Parathyroid adenoma (tissue), 2 donors: ENCODE data around the gene DNM3.

Experiments used
- H2AFZ ChIP-seq: fragments of 300-600 bp; sonication (generic); one replicate; pipeline ENCODE4 v1.7.0; 2017; ENCODE audit warnings: antibody characterized with exemption, mild to moderate bottlenecking
- H3K27ac ChIP-seq: fragments of 300-600 bp; sonication (generic); one replicate; pipeline ENCODE4 v1.7.0; 2017
- H3K27me3 ChIP-seq: fragments of 300-600 bp; sonication (generic); one replicate; pipeline ENCODE4 v1.7.0; 2017; ENCODE audit warnings: low read length; ENCODE audit not compliant: control insufficient read depth, insufficient read depth
- H3K36me3 ChIP-seq: fragments of 300-600 bp; sonication (generic); one replicate; pipeline ENCODE4 v1.7.0; 2017; ENCODE audit warnings: low read length; ENCODE audit not compliant: control insufficient read depth, insufficient read depth
- H3K4me1 ChIP-seq: fragments of 300-600 bp; sonication (generic); one replicate; pipeline ENCODE4 v1.7.0; 2017; ENCODE audit warnings: control low read depth
- H3K4me2 ChIP-seq: fragments of 300-600 bp; sonication (generic); one replicate; pipeline ENCODE4 v1.7.0; 2017; ENCODE audit warnings: low read length
- H3K4me3 ChIP-seq: fragments of 300-600 bp; sonication (generic); one replicate; pipeline ENCODE4 v1.7.0; 2017; ENCODE audit warnings: low read depth, low read length
- H3K79me2 ChIP-seq: fragments of 300-600 bp; sonication (generic); one replicate; pipeline ENCODE4 v1.7.0; 2017; ENCODE audit warnings: control low read depth
- H3K9ac ChIP-seq: fragments of 300-600 bp; sonication (generic); one replicate; pipeline ENCODE4 v1.7.0; 2017; ENCODE audit warnings: mild to moderate bottlenecking
- H3K9me3 ChIP-seq: fragments of 300-600 bp; sonication (generic); one replicate; pipeline ENCODE4 v1.7.0; 2017; ENCODE audit warnings: low read length; ENCODE audit not compliant: control insufficient read depth
- TF ChIP-seq, protein P1 (sequence below): fragments of 300-600 bp; sonication (generic); IDR thresholded peaks from one replicate; pipeline ENCODE4 v1.7.0; 2017; ENCODE audit warnings: antibody characterized with exemption, mild to moderate bottlenecking
- donor health status: primary hyperparathyroidism.

The DNM3 gene

GRCh38 chr1:172220376-172220775, 379.1 kb downstream of the DNM3 start:
- Histone ChIP-seq H3K79me2 (no peaks in the 10 kb centered on the region), H3K9me3 (no peaks in the 10 kb centered on the region), H3K27ac (no peak overlapping the region), H3K4me3 (no peak overlapping the region), H3K4me2 (no peak overlapping the region), H3K4me1 (no peaks in the 10 kb centered on the region), H3K36me3 (no peaks in the 10 kb centered on the region), H2AFZ (no peak overlapping the region), H3K27me3 (no peaks in the 10 kb centered on the region), H3K9ac (no peak overlapping the region)
- TF ChIP-seq, protein P1, sequence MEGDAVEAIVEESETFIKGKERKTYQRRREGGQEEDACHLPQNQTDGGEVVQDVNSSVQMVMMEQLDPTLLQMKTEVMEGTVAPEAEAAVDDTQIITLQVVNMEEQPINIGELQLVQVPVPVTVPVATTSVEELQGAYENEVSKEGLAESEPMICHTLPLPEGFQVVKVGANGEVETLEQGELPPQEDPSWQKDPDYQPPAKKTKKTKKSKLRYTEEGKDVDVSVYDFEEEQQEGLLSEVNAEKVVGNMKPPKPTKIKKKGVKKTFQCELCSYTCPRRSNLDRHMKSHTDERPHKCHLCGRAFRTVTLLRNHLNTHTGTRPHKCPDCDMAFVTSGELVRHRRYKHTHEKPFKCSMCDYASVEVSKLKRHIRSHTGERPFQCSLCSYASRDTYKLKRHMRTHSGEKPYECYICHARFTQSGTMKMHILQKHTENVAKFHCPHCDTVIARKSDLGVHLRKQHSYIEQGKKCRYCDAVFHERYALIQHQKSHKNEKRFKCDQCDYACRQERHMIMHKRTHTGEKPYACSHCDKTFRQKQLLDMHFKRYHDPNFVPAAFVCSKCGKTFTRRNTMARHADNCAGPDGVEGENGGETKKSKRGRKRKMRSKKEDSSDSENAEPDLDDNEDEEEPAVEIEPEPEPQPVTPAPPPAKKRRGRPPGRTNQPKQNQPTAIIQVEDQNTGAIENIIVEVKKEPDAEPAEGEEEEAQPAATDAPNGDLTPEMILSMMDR: no peak

GRCh38 chr1:172221436-172221835, 380.1 kb downstream of the DNM3 start:
- no peak overlapping the region for H3K4me2 ChIP-seq
- H3K9ac ChIP-seq: no peak overlapping the region
- no peak overlapping the region for H3K4me3 ChIP-seq
- no peak overlapping the region for H2AFZ ChIP-seq
- no peak overlapping the region for H3K27ac ChIP-seq
- H3K79me2 ChIP-seq: no peaks in the 10 kb centered on the region
- no peaks in the 10 kb centered on the region for H3K4me1 ChIP-seq
- no peaks in the 10 kb centered on the region for H3K9me3 ChIP-seq
- TF ChIP-seq, protein P1: no peak
- H3K27me3 ChIP-seq: no peaks in the 10 kb centered on the region
- no peaks in the 10 kb centered on the region for H3K36me3 ChIP-seq

GRCh38 chr1:172224871-172225270, 383.6 kb downstream of the DNM3 start:
- Histone ChIP-seq H3K4me1 (no peaks in the 10 kb centered on the region), H3K27ac (no peak overlapping the region), H3K36me3 (no peaks in the 10 kb centered on the region), H3K79me2 (no peaks in the 10 kb centered on the region), H2AFZ (no peak overlapping the region), H3K4me3 (no peak overlapping the region), H3K27me3 (no peaks in the 10 kb centered on the region), H3K4me2 (no peak overlapping the region), H3K9ac (no peak overlapping the region), H3K9me3 (no peaks in the 10 kb centered on the region)
- TF ChIP-seq, protein P1: no peak

- Histone ChIP-seq H3K9me3 (no peaks in the 10 kb centered on the region), H3K9ac (no peak overlapping the region), H3K27me3 (no peaks in the 10 kb centered on the region), H3K4me1 (no peaks in the 10 kb centered on the region), H3K79me2 (no peaks in the 10 kb centered on the region), H3K4me2 (no peak overlapping the region), H2AFZ (no peak overlapping the region), H3K36me3 (no peaks in the 10 kb centered on the region), H3K27ac (no peak overlapping the region), H3K4me3 (no peak overlapping the region)
- TF ChIP-seq, protein P1: no peak
Observed at GRCh38 chr1:172229942-172230341, 388.6 kb downstream of the DNM3 start.

GRCh38 chr1:172230526-172230925, 389.2 kb downstream of the DNM3 start:
- Histone ChIP-seq H3K4me2 (no peak overlapping the region), H3K4me3 (no peak overlapping the region), H3K79me2 (no peaks in the 10 kb centered on the region), H3K4me1 (no peaks in the 10 kb centered on the region), H3K27me3 (no peaks in the 10 kb centered on the region), H3K27ac (no peak overlapping the region), H2AFZ (no peak overlapping the region), H3K9me3 (no peaks in the 10 kb centered on the region), H3K36me3 (no peaks in the 10 kb centered on the region), H3K9ac (no peak overlapping the region)
- TF ChIP-seq, protein P1: no peak
